K562 (cell line): ENCODE measurements around the gene ZNF668. TPM values are rescaled to one million over a fixed set of nuclear protein-coding genes. Genes with fewer than 3 reads are reported as not detected.

Experiments
- GATAD2A ChIP-seq: fragments of 450-650 bp; IDR thresholded peaks from 2 replicates; pipeline ENCODE4 v1.6.1; 2017
- KAT2B ChIP-seq: IDR thresholded peaks from one replicate; pipeline ENCODE4 v1.6.1; 2012; ENCODE audit warnings: low read depth, mild to moderate bottlenecking, control low read depth, inconsistent platforms, low read length, moderate library complexity
- KLF16 ChIP-seq: IDR thresholded peaks from 2 replicates; pipeline ENCODE4 v1.6.1; 2016; ENCODE audit warnings: antibody characterized with exemption
- MBD2 ChIP-seq: sonication (generic); IDR thresholded peaks from 2 replicates; pipeline ENCODE4 v1.6.1; 2016; ENCODE audit warnings: low read depth, borderline replicate concordance
- MCM3 ChIP-seq: fragments of 450-650 bp; IDR thresholded peaks from 2 replicates; pipeline ENCODE4 v1.6.1; 2016
- MTA3 ChIP-seq: fragments of 450-650 bp; formaldehyde crosslinking; IDR thresholded peaks from 2 replicates; pipeline ENCODE4 v1.6.1; 2017; ENCODE audit warnings: mild to moderate bottlenecking, borderline replicate concordance
- RAD51 ChIP-seq: fragments of 450-650 bp; IDR thresholded peaks from 2 replicates; pipeline ENCODE4 v1.7.1; 2016; ENCODE audit warnings: low read depth, mild to moderate bottlenecking, borderline replicate concordance
- ZNF212 ChIP-seq: fragments of 450-650 bp; formaldehyde crosslinking; IDR thresholded peaks from 2 replicates; pipeline ENCODE4 v1.4.0; 2020; ENCODE audit warnings: mild to moderate bottlenecking
- ZNF41 ChIP-seq: fragments of 250-450 bp; sonication (Bioruptor Pico); conservative IDR thresholded peaks from 2 replicates; pipeline ENCODE4 v1.4.0; 2020; ENCODE audit warnings: mild to moderate bottlenecking
- polyA plus RNA-seq, 8 experiments: library from polyadenylated mRNA; depleted of rRNA in 4 of 8; stranded (reverse) in 5 of 8; unstranded in 3 of 8; fragments of >200 nt; fragmentation: Nextera tagmentation in 2 of 8; fragmentation: Illumina TruSeq in 1 of 8; extraction: Ambion mirVana in 2 of 8; extraction: Trizol in 1 of 8; gene quantifications; 2 replicates each; pipeline versions ENCODE4 v1.2.1 to v1.2.3, GENCODE V29; 2011 to 2014; ENCODE audit warnings: inconsistent platforms in 1 of 8, missing spikeins in 1 of 8
- total RNA-seq, 7 experiments: library from RNA; depleted of rRNA in 6 of 7; stranded (reverse); fragments of >200 nt in 6 of 7; fragmentation: Illumina TruSeq in 2 of 7; extraction: Trizol in 2 of 7; gene quantifications; 2 replicates each; pipeline versions ENCODE4 v1.2.1 to v1.2.3, GENCODE V29; 2011 to 2021; ENCODE audit warnings: low replicate concordance in 1 of 7
- TF ChIP-seq, protein P1 (sequence below): fragments of 250-450 bp; sonication (Bioruptor Pico); IDR thresholded peaks from 2 replicates; pipeline ENCODE4 v1.4.0; 2020; ENCODE audit warnings: borderline replicate concordance
- TF ChIP-seq, protein P2 (sequence below), 2 experiments: fragments of 450-650 bp in 1 of 2; sonication (generic) in 1 of 2; formaldehyde crosslinking in 1 of 2; IDR thresholded peaks; 2 replicates each; pipeline versions ENCODE4 v1.7.1 to v1.9.0; 2016 to 2022; ENCODE audit warnings: inconsistent platforms in 1 of 2, mild to moderate bottlenecking in 1 of 2, missing genetic modification reagents in 1 of 2
- TF ChIP-seq, protein P3 (sequence below): sonication (generic); formaldehyde crosslinking; IDR thresholded peaks from 2 replicates; pipeline ENCODE4 v1.8.1; 2023; ENCODE audit warnings: mild to moderate bottlenecking, missing genetic modification reagents, moderate library complexity
- TF ChIP-seq, protein P4 (sequence below): fragments of 450-650 bp; conservative IDR thresholded peaks from 2 replicates; pipeline ENCODE4 v1.6.1; 2016; ENCODE audit warnings: missing genetic modification characterization, low read depth, mild to moderate bottlenecking, missing compliant biosample characterization, moderate library complexity

The ZNF668 gene
- total and polyA plus RNA-seq, 9 of the 15 experiments (the other 6 are each of a cell fraction or from before 2014, with no cell fraction given), result 0.04 to 15.3 (median 3.8) TPM; not detected in 1

DNA sequence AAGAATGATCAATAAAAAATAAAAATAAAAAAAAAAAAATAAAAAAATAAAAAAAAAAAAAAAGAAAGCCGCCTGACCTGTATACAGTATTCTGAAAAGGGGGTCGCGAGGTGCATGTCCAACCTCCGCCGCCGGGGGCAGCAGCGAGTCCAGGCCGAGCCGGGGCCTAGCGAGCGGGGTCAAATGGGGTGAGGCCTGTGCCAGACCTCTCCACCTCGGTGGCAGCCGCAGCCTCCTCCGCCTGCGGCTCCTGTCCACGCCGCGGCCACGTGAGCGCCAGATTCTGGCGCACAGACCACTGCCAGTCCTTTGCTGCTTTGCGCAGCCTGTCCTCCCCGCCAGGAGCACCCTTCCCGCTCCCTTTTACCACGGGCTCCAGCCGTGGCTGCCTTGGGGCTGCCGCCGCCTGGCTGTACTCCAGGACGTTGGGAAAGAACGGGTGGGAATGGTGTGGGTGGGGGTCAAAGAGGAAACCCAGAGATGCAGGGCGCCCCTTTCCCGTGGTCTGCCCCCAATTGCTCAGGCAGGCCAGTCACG, 31.7 kb upstream of the ZNF668 start (continued):
- TF ChIP-seq, protein P1, sequence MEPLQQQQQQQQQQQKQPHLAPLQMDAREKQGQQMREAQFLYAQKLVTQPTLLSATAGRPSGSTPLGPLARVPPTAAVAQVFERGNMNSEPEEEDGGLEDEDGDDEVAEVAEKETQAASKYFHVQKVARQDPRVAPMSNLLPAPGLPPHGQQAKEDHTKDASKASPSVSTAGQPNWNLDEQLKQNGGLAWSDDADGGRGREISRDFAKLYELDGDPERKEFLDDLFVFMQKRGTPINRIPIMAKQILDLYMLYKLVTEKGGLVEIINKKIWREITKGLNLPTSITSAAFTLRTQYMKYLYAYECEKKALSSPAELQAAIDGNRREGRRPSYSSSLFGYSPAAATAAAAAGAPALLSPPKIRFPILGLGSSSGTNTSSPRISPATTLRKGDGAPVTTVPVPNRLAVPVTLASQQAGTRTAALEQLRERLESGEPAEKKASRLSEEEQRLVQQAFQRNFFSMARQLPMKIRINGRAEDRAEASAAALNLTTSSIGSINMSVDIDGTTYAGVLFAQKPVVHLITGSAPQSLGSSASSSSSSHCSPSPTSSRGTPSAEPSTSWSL (CRISPR knock-in tag), result no peak
- TF ChIP-seq, protein P2, sequence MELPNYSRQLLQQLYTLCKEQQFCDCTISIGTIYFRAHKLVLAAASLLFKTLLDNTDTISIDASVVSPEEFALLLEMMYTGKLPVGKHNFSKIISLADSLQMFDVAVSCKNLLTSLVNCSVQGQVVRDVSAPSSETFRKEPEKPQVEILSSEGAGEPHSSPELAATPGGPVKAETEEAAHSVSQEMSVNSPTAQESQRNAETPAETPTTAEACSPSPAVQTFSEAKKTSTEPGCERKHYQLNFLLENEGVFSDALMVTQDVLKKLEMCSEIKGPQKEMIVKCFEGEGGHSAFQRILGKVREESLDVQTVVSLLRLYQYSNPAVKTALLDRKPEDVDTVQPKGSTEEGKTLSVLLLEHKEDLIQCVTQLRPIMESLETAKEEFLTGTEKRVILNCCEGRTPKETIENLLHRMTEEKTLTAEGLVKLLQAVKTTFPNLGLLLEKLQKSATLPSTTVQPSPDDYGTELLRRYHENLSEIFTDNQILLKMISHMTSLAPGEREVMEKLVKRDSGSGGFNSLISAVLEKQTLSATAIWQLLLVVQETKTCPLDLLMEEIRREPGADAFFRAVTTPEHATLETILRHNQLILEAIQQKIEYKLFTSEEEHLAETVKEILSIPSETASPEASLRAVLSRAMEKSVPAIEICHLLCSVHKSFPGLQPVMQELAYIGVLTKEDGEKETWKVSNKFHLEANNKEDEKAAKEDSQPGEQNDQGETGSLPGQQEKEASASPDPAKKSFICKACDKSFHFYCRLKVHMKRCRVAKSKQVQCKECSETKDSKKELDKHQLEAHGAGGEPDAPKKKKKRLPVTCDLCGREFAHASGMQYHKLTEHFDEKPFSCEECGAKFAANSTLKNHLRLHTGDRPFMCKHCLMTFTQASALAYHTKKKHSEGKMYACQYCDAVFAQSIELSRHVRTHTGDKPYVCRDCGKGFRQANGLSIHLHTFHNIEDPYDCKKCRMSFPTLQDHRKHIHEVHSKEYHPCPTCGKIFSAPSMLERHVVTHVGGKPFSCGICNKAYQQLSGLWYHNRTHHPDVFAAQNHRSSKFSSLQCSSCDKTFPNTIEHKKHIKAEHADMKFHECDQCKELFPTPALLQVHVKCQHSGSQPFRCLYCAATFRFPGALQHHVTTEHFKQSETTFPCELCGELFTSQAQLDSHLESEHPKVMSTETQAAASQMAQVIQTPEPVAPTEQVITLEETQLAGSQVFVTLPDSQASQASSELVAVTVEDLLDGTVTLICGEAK (IDR thresholded peaks at IDR 0.05), result 0 out of 2 replicates have a peak, but pooled peaks have one; percentile 33
- TF ChIP-seq, protein P2 (CRISPR knock-in tag; IDR thresholded peaks at IDR 0.05), result no peak
- peak; percentile 67 for TF ChIP-seq RAD51
- TF ChIP-seq MCM3, result no peak
- TF ChIP-seq, protein P3, sequence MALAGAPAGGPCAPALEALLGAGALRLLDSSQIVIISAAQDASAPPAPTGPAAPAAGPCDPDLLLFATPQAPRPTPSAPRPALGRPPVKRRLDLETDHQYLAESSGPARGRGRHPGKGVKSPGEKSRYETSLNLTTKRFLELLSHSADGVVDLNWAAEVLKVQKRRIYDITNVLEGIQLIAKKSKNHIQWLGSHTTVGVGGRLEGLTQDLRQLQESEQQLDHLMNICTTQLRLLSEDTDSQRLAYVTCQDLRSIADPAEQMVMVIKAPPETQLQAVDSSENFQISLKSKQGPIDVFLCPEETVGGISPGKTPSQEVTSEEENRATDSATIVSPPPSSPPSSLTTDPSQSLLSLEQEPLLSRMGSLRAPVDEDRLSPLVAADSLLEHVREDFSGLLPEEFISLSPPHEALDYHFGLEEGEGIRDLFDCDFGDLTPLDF, result no peak
- TF ChIP-seq, protein P4, sequence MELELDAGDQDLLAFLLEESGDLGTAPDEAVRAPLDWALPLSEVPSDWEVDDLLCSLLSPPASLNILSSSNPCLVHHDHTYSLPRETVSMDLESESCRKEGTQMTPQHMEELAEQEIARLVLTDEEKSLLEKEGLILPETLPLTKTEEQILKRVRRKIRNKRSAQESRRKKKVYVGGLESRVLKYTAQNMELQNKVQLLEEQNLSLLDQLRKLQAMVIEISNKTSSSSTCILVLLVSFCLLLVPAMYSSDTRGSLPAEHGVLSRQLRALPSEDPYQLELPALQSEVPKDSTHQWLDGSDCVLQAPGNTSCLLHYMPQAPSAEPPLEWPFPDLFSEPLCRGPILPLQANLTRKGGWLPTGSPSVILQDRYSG (tag), result peak; percentile 67; the same call in 1 of the 2 replicates
- TF ChIP-seq ZNF212, result no peak
- no peak for TF ChIP-seq ZNF41
- TF ChIP-seq MTA3, result peak; percentile 94
- no peak for TF ChIP-seq KAT2B
- peak; percentile 93 for TF ChIP-seq GATAD2A
- TF ChIP-seq KLF16, result peak; percentile 29; the same call in 1 of the 2 replicates
- no peak for TF ChIP-seq MBD2
